ENCODE data around the gene FN1.
A peak's percentile ranks its signal among the peaks of the same experiment; 100 is the strongest.

The FN1 gene

DNA sequence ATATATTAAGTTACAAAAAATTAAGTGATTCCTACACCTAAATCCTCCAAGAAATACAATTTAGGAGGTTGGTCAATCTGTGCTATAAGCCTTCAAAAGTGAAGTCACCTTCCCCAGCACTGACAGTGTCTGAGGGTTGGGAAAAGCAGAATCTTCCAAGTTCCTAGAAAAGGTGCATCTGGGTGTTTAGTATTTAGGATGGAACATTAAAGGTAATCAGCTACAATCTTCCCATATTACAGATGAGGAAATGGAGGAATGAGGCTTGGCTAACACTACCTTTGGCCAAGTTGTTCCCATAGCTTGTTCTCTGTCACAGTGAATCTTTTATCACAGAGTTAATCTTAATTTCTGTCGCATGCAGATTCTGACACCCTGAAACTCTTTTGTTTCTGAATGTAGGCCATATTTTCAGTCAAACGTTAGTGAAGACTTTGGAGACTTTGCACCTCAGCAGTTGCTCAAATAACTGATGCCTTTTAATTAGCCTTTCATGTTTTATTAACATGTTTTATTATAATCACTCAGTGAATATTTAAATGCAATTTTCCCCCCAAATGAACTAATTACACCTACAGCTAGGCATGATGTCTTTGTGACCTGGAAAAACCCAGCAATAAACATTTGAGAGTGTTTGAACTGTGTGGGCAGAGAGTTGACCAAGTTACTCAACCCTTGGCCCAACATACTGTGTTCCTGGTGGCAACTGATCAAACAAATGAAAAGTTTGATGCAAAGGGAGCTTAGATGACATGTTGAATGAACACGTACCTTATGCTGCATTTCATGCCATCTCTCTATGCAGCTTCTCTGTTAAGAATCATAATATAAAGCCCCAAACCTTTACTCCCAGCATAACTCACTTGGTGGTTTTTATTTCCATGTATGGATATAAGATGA, 17.6 kb downstream of the FN1 start:
- TF ChIP-seq, protein P1, sequence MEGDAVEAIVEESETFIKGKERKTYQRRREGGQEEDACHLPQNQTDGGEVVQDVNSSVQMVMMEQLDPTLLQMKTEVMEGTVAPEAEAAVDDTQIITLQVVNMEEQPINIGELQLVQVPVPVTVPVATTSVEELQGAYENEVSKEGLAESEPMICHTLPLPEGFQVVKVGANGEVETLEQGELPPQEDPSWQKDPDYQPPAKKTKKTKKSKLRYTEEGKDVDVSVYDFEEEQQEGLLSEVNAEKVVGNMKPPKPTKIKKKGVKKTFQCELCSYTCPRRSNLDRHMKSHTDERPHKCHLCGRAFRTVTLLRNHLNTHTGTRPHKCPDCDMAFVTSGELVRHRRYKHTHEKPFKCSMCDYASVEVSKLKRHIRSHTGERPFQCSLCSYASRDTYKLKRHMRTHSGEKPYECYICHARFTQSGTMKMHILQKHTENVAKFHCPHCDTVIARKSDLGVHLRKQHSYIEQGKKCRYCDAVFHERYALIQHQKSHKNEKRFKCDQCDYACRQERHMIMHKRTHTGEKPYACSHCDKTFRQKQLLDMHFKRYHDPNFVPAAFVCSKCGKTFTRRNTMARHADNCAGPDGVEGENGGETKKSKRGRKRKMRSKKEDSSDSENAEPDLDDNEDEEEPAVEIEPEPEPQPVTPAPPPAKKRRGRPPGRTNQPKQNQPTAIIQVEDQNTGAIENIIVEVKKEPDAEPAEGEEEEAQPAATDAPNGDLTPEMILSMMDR (IDR thresholded peaks at IDR 0.05): no peak
- H3K27ac ChIP-seq: peak overlapping the region; percentile 1 to 2
- DNase-seq (ENCODE audit: low spot score): no peak
- no peak overlapping the region for H3K4me3 ChIP-seq

- H3K4me3 ChIP-seq: peak overlapping the region; percentile 23
- H3K27ac ChIP-seq: peak overlapping the region; percentile 30 to 50
- TF ChIP-seq, protein P1 (IDR thresholded peaks at IDR 0.05): no peak
- DNase-seq (ENCODE audit: low spot score): no peak
Observed at GRCh38 chr2:215417400-215417951, 18.4 kb downstream of the FN1 start.

DNA sequence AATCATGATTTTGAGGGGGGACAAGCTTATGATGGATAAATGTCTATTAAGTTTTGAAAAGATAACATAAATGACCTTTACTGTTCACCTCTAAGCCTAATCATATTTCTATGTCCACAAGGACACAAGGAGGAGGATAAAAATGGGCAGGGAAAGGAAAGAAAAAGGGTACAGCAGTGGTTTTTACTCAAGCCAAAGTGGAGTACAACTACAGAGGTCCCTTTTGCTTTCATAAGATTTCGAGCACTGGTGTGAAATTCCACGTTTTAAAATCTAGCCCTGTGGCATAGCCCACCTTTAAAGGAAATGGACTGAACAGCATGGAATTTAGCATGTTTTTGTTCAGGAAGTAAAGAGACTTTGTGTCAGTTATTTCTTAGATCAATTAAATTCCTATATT, 19.2 kb downstream of the FN1 start:
- TF ChIP-seq, protein P1 (IDR thresholded peaks at IDR 0.05): no peak
- peak overlapping the region in 1 of 2 donors; percentile 30 for H3K27ac ChIP-seq
- no peak overlapping the region for H3K4me3 ChIP-seq
- no peak for DNase-seq (ENCODE audit: low spot score)

DNA sequence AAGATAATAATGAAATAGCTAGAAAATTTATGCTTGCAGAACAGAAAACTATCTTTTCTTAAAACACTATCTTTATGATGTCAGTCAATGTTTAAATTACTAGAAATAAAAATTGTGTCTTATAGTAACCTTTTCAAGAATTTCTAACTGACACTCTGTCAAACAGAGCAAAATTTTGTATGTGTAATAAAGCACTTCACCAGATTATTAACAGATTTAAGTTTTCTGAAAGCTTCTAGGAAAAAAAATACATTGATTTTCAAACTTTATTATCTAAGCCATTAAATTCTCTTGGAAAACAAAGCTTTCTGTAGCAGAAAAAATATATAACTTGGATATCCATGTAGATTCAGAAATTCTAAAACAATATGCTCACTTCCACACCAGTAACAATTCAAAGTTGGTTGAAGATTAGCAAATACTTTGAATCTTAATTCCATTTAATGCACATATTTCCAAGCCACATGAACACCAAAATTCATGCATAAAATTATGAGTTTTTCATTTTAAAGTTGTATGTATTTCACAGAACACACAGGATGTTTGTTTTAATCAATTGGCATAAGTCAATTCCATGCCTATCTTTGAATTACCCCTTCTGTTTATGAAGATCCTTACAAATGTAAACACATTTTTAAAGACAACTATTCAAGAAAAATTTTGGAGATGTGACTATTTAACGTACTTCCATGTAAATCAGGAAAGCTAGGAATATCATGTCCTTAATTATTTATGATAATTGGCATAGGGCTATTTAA, 19.9 kb downstream of the FN1 start:
- H3K4me3 ChIP-seq: no peak overlapping the region
- TF ChIP-seq, protein P1 (IDR thresholded peaks at IDR 0.05): no peak
- no peak for DNase-seq (ENCODE audit: low spot score)
- peak overlapping the region in 1 of 2 donors; percentile 30 for H3K27ac ChIP-seq

DNA sequence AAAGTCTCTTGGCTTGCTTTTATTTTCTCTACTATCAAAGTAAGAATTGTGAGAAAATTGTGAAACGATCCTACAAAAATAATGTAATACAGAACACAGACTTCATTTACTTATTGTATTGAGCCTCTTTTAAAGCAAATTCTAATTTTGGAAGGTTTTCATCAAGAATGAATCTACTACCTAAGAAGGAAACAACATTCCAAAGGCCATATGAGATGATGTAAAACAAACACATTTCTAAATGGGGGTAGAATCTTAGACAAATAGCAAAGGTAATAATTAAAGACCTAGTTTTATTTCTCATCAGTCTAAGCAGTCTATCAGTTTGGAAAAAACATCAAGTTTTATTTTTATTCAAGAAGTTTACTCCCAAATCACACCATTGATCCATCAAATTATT, 20.6 kb downstream of the FN1 start:
- TF ChIP-seq, protein P1 (IDR thresholded peaks at IDR 0.05): no peak
- Histone ChIP-seq H3K4me3 (no peak overlapping the region), H3K27ac (no peak overlapping the region)
- no peak for DNase-seq (ENCODE audit: low spot score)

GRCh38 chr2:215414674-215415073, 21.2 kb downstream of the FN1 start:
- H3K4me3 ChIP-seq: no peak overlapping the region
- DNase-seq (ENCODE audit: low spot score): no peak
- TF ChIP-seq, protein P1 (IDR thresholded peaks at IDR 0.05): no peak
- H3K27ac ChIP-seq: no peak overlapping the region

Measured in coronary artery (tissue), 2 donors.